Activated CD8-positive, alpha-beta memory T cell treated with anti-CD3 and anti-CD28 coated beads, Interleukin-2, amount 10 ng/mL, durations not matched to agents 7 days and 5 days (primary cell): ENCODE measurements around the gene AUTS2. TPM values are rescaled to one million over a fixed set of nuclear protein-coding genes. Genes with fewer than 3 reads are reported as not detected.

Source experiments
- ATAC-seq: fragments of 150-1000 bp; cut with Tn5 transposase; one replicate; pipeline ENCODE4 v1.10.0; 2021; ENCODE audit warnings: moderate library complexity
- CTCF ChIA-PET: fragments of 350-600 bp; sonication (Branson Sonifier 250); formaldehyde crosslinking; loops from one replicate; lab custom pipeline; 2021; ENCODE audit warnings: antibody characterized with exemption; lab: Charles Lee
- DNase-seq: peaks from one replicate; pipeline ENCODE4 v3.0.0-alpha.2; 2020
- H3K27ac Mint-ChIP-seq: one replicate; pipeline ENCODE4 v1.8.0; 2021; ENCODE audit warnings: mild to moderate bottlenecking, mixed read lengths
- H3K27me3 Mint-ChIP-seq: one replicate; pipeline ENCODE4 v1.8.0; 2021; ENCODE audit warnings: mixed read lengths
- H3K36me3 Mint-ChIP-seq: one replicate; pipeline ENCODE4 v1.8.0; 2021; ENCODE audit warnings: mild to moderate bottlenecking, mixed read lengths
- H3K4me1 Mint-ChIP-seq: one replicate; pipeline ENCODE4 v1.8.0; 2021; ENCODE audit warnings: mixed read lengths
- H3K4me3 Mint-ChIP-seq: one replicate; pipeline ENCODE4 v1.8.0; 2021; ENCODE audit warnings: mild to moderate bottlenecking, moderate library complexity, mixed read lengths
- H3K9me3 Mint-ChIP-seq: one replicate; pipeline ENCODE4 v1.8.0; 2022; ENCODE audit warnings: low read depth, mixed read lengths
- total RNA-seq, 2 experiments: library from RNA; stranded (reverse); gene quantifications; one replicate each; pipeline ENCODE4 v1.2.3, GENCODE V29; 2021

Gene AUTS2
- total RNA-seq, 2 experiments from 2014 or later = 9.5 to 24.4 TPM

DNA sequence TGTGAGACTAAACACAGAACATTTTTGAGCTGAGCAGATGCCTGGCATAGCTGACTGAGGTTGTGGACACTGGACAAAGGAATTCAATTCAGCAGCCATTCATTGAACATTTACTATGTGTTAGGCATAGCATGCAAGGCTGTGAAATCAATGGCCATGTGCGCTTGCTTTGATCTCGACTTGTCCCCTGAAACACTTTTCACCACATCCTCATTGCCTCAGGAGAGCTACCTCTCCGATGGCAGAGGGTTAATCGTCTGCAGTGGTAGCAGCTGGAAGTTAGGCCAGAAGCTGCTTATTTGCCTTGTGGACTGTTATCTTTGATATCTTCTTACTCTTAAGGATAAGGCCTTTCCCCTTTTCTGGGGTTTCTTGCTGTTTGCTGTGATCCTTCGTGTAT, 297.8 kb downstream of the AUTS2 start:
- Mint-ChIP-seq H3K36me3 (no peaks in the 10 kb centered on the region), H3K4me3 (no peak overlapping the region), H3K4me1 (no peaks in the 10 kb centered on the region), H3K27ac (no peak overlapping the region), H3K27me3 (peaks cover 2% of the 10 kb centered on the region), H3K9me3 (no peaks in the 10 kb centered on the region)
- CTCF ChIA-PET = no interaction called here
- DNase-seq (no peak), ATAC-seq (no peak)

- CTCF ChIA-PET = no interaction called here
- DNase-seq (no peak), ATAC-seq (no peak)
- Mint-ChIP-seq H3K9me3 (no peaks in the 10 kb centered on the region), H3K27ac (no peak overlapping the region), H3K27me3 (peaks cover 4% of the 10 kb centered on the region), H3K36me3 (no peaks in the 10 kb centered on the region), H3K4me3 (no peak overlapping the region), H3K4me1 (no peaks in the 10 kb centered on the region)
These were observed 299.9 kb downstream of the AUTS2 start for GRCh38 chr7:69898189-69898588.

DNA sequence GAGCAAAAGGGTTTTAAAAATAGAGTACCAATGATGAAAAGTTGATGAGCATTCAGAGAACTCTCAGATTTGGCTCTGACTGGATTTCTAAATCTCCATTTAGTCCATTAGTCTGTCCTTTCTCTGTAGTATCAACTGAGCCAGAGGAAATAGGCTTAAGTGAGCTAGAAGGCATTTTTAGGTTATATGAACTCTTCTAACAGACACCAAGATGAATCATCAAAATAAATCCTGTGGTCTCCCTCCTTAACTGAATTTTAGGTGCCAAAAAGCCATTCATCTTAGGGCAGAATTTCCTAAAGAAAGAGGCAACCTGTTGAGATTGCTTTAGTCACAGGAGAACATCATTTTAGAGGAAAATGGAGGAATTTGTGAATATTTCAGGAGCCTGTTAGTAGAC, 305.1 kb downstream of the AUTS2 start:
- Mint-ChIP-seq H3K36me3 (no peaks in the 10 kb centered on the region), H3K27me3 (peaks cover 9% of the 10 kb centered on the region), H3K27ac (no peak overlapping the region), H3K4me3 (no peak overlapping the region), H3K9me3 (no peaks in the 10 kb centered on the region), H3K4me1 (peaks cover 3% of the 10 kb centered on the region)
- CTCF ChIA-PET = no interaction called here
- DNase-seq (no peak), ATAC-seq (no peak)

GRCh38 chr7:69906283-69906995, 308.2 kb downstream of the AUTS2 start:
- H3K36me3 Mint-ChIP-seq = no peaks in the 10 kb centered on the region
- H3K27ac Mint-ChIP-seq = no peak overlapping the region
- peaks cover 3% of the 10 kb centered on the region for H3K4me1 Mint-ChIP-seq
- peaks cover 3% of the 10 kb centered on the region for H3K9me3 Mint-ChIP-seq
- ATAC-seq (no peak), DNase-seq (no peak)
- no peak overlapping the region for H3K4me3 Mint-ChIP-seq
- peaks cover 7% of the 10 kb centered on the region for H3K27me3 Mint-ChIP-seq
- CTCF ChIA-PET = no interaction called here

GRCh38 chr7:69907720-69908119, 309.4 kb downstream of the AUTS2 start:
- CTCF ChIA-PET = no interaction called here
- Mint-ChIP-seq H3K27me3 (peaks cover 7% of the 10 kb centered on the region), H3K9me3 (peaks cover 4% of the 10 kb centered on the region), H3K4me1 (peaks cover 3% of the 10 kb centered on the region), H3K27ac (no peak overlapping the region), H3K36me3 (no peaks in the 10 kb centered on the region), H3K4me3 (no peak overlapping the region)
- ATAC-seq (no peak), DNase-seq (no peak)

DNA sequence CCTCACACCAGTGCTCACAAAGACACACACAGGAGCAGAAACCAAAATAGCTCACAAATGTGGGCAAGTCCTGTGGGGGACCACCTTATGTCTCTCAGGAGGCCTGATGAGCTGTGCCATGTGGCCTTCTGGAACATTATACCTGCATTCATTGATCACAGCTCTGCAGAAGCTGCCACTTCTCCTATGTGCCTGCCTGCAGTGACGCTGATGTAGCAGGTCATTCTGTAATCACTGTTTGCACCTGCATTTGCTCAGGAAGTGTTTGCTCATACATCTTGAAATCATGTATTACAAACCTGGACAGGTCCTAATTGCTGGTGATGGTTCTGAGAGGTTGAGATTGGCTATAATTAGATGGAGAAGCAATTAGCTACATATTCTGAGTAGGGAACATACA, 310.2 kb downstream of the AUTS2 start:
- Mint-ChIP-seq H3K4me3 (no peak overlapping the region), H3K9me3 (peaks cover 4% of the 10 kb centered on the region), H3K27me3 (peaks cover 7% of the 10 kb centered on the region), H3K36me3 (no peaks in the 10 kb centered on the region), H3K4me1 (peaks cover 3% of the 10 kb centered on the region), H3K27ac (no peak overlapping the region)
- DNase-seq = no peak
- no peak for ATAC-seq
- CTCF ChIA-PET = no interaction called here

DNA sequence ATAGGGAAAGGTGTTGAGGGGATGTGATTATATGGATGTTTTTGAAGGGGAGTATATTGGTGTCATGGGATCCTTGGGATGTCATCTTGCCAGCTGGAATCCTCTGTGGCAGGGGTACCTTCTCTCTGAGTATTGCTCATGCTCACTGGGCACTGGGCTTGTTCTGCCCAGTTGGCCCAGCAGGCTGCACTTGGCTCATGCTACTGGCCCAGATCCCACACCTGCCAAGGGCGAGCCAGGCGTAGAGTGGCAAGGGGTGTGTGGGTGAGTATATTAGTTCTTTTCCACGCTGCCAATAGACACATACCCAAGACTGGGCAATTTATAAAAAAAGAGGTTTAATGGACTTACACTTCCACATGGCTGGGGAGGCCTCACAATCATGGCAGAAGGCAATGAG, 311.9 kb downstream of the AUTS2 start:
- H3K27ac Mint-ChIP-seq = no peak overlapping the region
- DNase-seq = no peak
- H3K27me3 Mint-ChIP-seq = peaks cover 7% of the 10 kb centered on the region
- CTCF ChIA-PET = no interaction called here
- peaks cover 3% of the 10 kb centered on the region for H3K4me1 Mint-ChIP-seq
- ATAC-seq = no peak
- H3K9me3 Mint-ChIP-seq = peaks cover 4% of the 10 kb centered on the region
- no peak overlapping the region for H3K4me3 Mint-ChIP-seq
- no peaks in the 10 kb centered on the region for H3K36me3 Mint-ChIP-seq

- no peak for ATAC-seq
- H3K4me3 Mint-ChIP-seq = no peak overlapping the region
- H3K27ac Mint-ChIP-seq = no peak overlapping the region
- peaks cover 2% of the 10 kb centered on the region for H3K27me3 Mint-ChIP-seq
- peaks cover 4% of the 10 kb centered on the region for H3K9me3 Mint-ChIP-seq
- H3K4me1 Mint-ChIP-seq = peaks cover under 1% of the 10 kb centered on the region
- DNase-seq = no peak
- H3K36me3 Mint-ChIP-seq = no peaks in the 10 kb centered on the region
- CTCF ChIA-PET = no interaction called here
These were observed 313.1 kb downstream of the AUTS2 start for GRCh38 chr7:69911337-69911736.

GRCh38 chr7:69912141-69912540, 313.9 kb downstream of the AUTS2 start:
- CTCF ChIA-PET = no interaction called here
- Mint-ChIP-seq H3K27ac (no peak overlapping the region), H3K4me3 (no peak overlapping the region), H3K27me3 (no peaks in the 10 kb centered on the region), H3K4me1 (no peaks in the 10 kb centered on the region), H3K36me3 (no peaks in the 10 kb centered on the region), H3K9me3 (peaks cover 4% of the 10 kb centered on the region)
- ATAC-seq (no peak), DNase-seq (no peak)

DNA sequence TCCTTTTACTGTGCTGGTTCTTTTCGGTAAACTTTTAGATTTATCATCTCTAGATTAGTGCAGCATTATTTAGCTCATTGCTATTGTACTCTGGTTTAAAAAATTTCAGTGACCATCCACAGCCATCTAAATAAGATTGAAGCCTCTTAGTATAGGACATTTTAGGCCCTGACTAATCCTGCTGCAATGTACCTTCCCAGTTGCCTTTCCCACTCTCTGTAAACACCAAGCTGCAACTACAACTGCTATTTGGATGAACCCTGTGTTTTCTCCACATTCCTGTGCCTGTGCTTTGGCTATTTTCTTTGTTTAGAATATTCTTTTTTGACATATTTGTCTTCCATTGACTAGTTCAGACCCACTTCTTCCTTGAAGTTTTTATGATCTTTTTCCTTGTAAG, 314.6 kb downstream of the AUTS2 start:
- Mint-ChIP-seq H3K9me3 (peaks cover 4% of the 10 kb centered on the region), H3K4me3 (no peak overlapping the region)
- DNase-seq = no peak

DNA sequence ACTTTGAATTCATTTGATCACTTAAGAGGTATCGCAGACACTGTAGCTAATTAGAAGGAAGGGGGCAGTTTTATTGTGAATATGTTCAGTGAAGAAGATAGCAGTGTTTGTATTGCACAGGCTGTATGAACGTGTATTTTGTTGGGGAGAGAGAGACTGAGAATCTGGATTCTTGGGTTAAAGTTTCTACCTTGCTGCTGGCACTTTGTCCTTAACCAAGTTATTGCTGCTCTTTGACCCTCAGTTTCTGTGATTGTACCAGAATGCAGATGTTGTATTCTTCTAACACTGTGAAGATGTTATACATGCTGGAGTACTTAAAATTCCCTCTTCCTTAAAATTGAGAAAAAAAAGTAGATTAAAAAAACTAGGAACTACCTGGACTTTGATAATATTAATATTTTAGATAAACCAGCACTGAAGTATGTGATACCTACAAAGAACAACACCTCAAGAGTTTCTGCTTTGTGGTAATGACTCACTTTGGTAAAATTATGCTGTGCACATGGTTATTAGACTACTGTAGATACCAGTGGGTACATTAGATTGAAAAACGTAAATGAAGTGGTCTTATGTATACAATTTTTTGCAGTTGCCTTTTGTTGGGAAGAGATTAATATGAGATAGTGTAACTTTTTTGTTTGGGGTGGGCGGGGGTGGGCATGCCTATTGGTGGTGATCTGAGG, 321.3 kb downstream of the AUTS2 start:
- DNase-seq (no peak), ATAC-seq (no peak)
- H3K4me3 Mint-ChIP-seq = no peak overlapping the region
- H3K9me3 Mint-ChIP-seq = no peaks in the 10 kb centered on the region
- peaks cover 3% of the 10 kb centered on the region for H3K27me3 Mint-ChIP-seq
- H3K27ac Mint-ChIP-seq = no peak overlapping the region
- no peaks in the 10 kb centered on the region for H3K36me3 Mint-ChIP-seq
- H3K4me1 Mint-ChIP-seq = no peaks in the 10 kb centered on the region
- CTCF ChIA-PET = no interaction called here

More for the DNA sequence above, 314.6 kb downstream of the AUTS2 start:
- H3K27ac Mint-ChIP-seq = no peak overlapping the region
- H3K27me3 Mint-ChIP-seq = no peaks in the 10 kb centered on the region
- no peaks in the 10 kb centered on the region for H3K4me1 Mint-ChIP-seq
- no peaks in the 10 kb centered on the region for H3K36me3 Mint-ChIP-seq
- no peak for ATAC-seq
- CTCF ChIA-PET = no interaction called here

- Mint-ChIP-seq H3K27ac (no peak overlapping the region), H3K9me3 (no peaks in the 10 kb centered on the region), H3K4me3 (no peak overlapping the region), H3K27me3 (peaks cover 3% of the 10 kb centered on the region), H3K36me3 (no peaks in the 10 kb centered on the region), H3K4me1 (no peaks in the 10 kb centered on the region)
- CTCF ChIA-PET = no interaction called here
- ATAC-seq (no peak), DNase-seq (no peak)
These were observed 322.5 kb downstream of the AUTS2 start for GRCh38 chr7:69920797-69921196.

- peaks cover 3% of the 10 kb centered on the region for H3K27me3 Mint-ChIP-seq
- CTCF ChIA-PET = no interaction called here
- no peaks in the 10 kb centered on the region for H3K4me1 Mint-ChIP-seq
- no peaks in the 10 kb centered on the region for H3K36me3 Mint-ChIP-seq
- ATAC-seq = no peak
- no peak overlapping the region for H3K27ac Mint-ChIP-seq
- no peaks in the 10 kb centered on the region for H3K9me3 Mint-ChIP-seq
- DNase-seq = no peak
- H3K4me3 Mint-ChIP-seq = no peak overlapping the region
These were observed 323.9 kb downstream of the AUTS2 start for GRCh38 chr7:69922026-69922803.

DNA sequence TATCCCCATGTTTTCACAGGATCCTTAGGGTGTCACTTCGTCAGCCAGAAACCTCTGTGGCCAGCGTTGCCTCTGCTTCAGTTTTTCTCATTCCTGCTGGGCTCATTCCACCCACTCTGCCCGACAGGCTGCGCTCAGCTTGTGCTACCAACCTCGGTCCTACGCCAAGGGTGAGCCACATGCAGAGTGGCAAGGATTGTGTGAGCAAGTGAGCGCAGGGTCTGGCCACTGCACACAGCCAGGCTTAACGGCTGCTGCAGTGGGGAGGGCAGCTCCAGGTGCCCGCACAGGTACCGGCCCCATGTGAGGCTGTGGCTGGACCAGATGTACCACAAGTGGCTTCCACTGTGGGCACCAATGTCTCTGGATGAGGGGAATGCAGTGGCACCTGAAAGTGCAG, 329.2 kb downstream of the AUTS2 start:
- peaks cover 1% of the 10 kb centered on the region for H3K27me3 Mint-ChIP-seq
- DNase-seq = no peak
- no peaks in the 10 kb centered on the region for H3K4me1 Mint-ChIP-seq
- no peaks in the 10 kb centered on the region for H3K9me3 Mint-ChIP-seq
- no peak overlapping the region for H3K4me3 Mint-ChIP-seq
- CTCF ChIA-PET = no interaction called here
- no peak for ATAC-seq
- no peak overlapping the region for H3K27ac Mint-ChIP-seq
- no peaks in the 10 kb centered on the region for H3K36me3 Mint-ChIP-seq
